Stimulated activated CD8-positive, alpha-beta memory T cell treated with anti-CD3 and anti-CD28 coated beads, Interleukin-12 subunit alpha, Interleukin-12 subunit beta, amount 100 ng/mL, for 4 hours (primary cell): ENCODE data around the gene CLTC.
"Not testable (repeated sequence)": the region's sequence is repeated elsewhere in the genome, so short reads cannot be mapped to it uniquely, and the experiment has no call there.

ENCODE experiments used
- DNase-seq: peaks from one replicate; pipeline ENCODE4 v3.0.0-alpha.2; 2020; ENCODE audit warnings: low read depth

CLTC gene

GRCh38 chr17:59619298-59620063, at the start of gene CLTC:
Gene CLTC (plus strand): TSS chr17:59619895. CDS start chr17:59620132, 237 bp downstream.
- DNase-seq = peak; percentile 89

GRCh38 chr17:59572301-59572924, 47.3 kb upstream of the CLTC start:
- no peak for DNase-seq

GRCh38 chr17:59584168-59584567, 35.5 kb upstream of the CLTC start:
- not testable (repeated sequence) for DNase-seq

- DNase-seq = no peak
Observed at GRCh38 chr17:59600169-59600568, 19.5 kb upstream of the CLTC start.

GRCh38 chr17:59601130-59601529, 18.6 kb upstream of the CLTC start:
- DNase-seq = no peak

GRCh38 chr17:59607061-59607460, 12.6 kb upstream of the CLTC start:
- no peak for DNase-seq

GRCh38 chr17:59607817-59608403, 11.8 kb upstream of the CLTC start:
- no peak for DNase-seq

GRCh38 chr17:59611503-59611902, 8.2 kb upstream of the CLTC start:
- no peak for DNase-seq

GRCh38 chr17:59616253-59616920, 3.3 kb upstream of the CLTC start:
- DNase-seq = no peak

- no peak for DNase-seq
Observed at GRCh38 chr17:59617156-59617732, 2.5 kb upstream of the CLTC start.

GRCh38 chr17:59619035-59619297, 729 bp upstream of the CLTC start:
- no peak for DNase-seq

- no peak for DNase-seq
Observed at GRCh38 chr17:59620064-59620359, 317 bp downstream of the CLTC start.

GRCh38 chr17:59620518-59621259, 994 bp downstream of the CLTC start:
- DNase-seq = peak; percentile 30

GRCh38 chr17:59621771-59622170, 2.1 kb downstream of the CLTC start:
- DNase-seq = no peak

- no peak for DNase-seq
Observed at GRCh38 chr17:59623151-59623550, 3.5 kb downstream of the CLTC start.

GRCh38 chr17:59626756-59627155, 7.1 kb downstream of the CLTC start:
- no peak for DNase-seq

- no peak for DNase-seq
Observed at GRCh38 chr17:59627274-59627673, 7.6 kb downstream of the CLTC start.

GRCh38 chr17:59627770-59628171, 8.1 kb downstream of the CLTC start:
- DNase-seq = no peak

GRCh38 chr17:59629174-59629573, 9.5 kb downstream of the CLTC start:
- DNase-seq = no peak

- DNase-seq = no peak
Observed at GRCh38 chr17:59631276-59631675, 11.6 kb downstream of the CLTC start.

GRCh38 chr17:59632398-59632797, 12.7 kb downstream of the CLTC start:
- DNase-seq = no peak

- DNase-seq = no peak
Observed at GRCh38 chr17:59633658-59634359, 14.1 kb downstream of the CLTC start.
